GM12878 (cell line): ENCODE measurements around the gene C20orf202.

Experiments used
- JUND ChIP-seq: IDR thresholded peaks from 2 replicates; pipeline ENCODE4 v1.6.1; 2012; ENCODE audit warnings: low read depth, mild to moderate bottlenecking, low read length, improper control_type of control experiment, moderate library complexity
- MYC ChIP-seq: IDR thresholded peaks from 2 replicates; pipeline ENCODE4 v1.6.1; 2011; ENCODE audit warnings: mild to moderate bottlenecking, low read length, moderate library complexity, inconsistent platforms; ENCODE audit not compliant: insufficient read depth, insufficient replicate concordance, insufficient read length, severe bottlenecking
- NFYB ChIP-seq: IDR thresholded peaks from 2 replicates; pipeline ENCODE4 v1.6.1; 2011; ENCODE audit warnings: low read depth, mild to moderate bottlenecking, low read length, improper control_type of control experiment, moderate library complexity; ENCODE audit not compliant: insufficient read depth
- NRF1 ChIP-seq: conservative IDR thresholded peaks from 2 replicates; pipeline ENCODE4 v1.6.1; 2011; ENCODE audit warnings: mild to moderate bottlenecking, low read depth, low read length, improper control_type of control experiment
- POLR2A ChIP-seq: IDR thresholded peaks from 2 replicates; pipeline ENCODE4 v1.6.1; 2011; ENCODE audit warnings: low read depth, mild to moderate bottlenecking, low read length
- POLR2AphosphoS2 ChIP-seq: IDR thresholded peaks from 2 replicates; pipeline ENCODE4 v1.6.1; 2011; ENCODE audit warnings: low read depth, mild to moderate bottlenecking, low read length, improper control_type of control experiment, moderate library complexity
- POLR2AphosphoS5 ChIP-seq: IDR thresholded peaks from 2 replicates; pipeline ENCODE4 v1.6.1; 2011; ENCODE audit warnings: mild to moderate bottlenecking, low read length, inconsistent platforms
- RCOR1 ChIP-seq: conservative IDR thresholded peaks from 2 replicates; pipeline ENCODE4 v1.6.1; 2012; ENCODE audit warnings: low read depth, low read length, improper control_type of control experiment
- YBX1 ChIP-seq: fragments of 450-650 bp; IDR thresholded peaks from 2 replicates; pipeline ENCODE4 v1.6.1; 2016; ENCODE audit warnings: antibody characterized with exemption
- ZNF384 ChIP-seq: IDR thresholded peaks from 2 replicates; pipeline ENCODE4 v1.6.1; 2012; ENCODE audit warnings: low read depth, mild to moderate bottlenecking, low read length, improper control_type of control experiment, borderline replicate concordance
- TF ChIP-seq, protein P1 (sequence below), 3 experiments: IDR thresholded peaks in 2 of 3; conservative IDR thresholded peaks in 1 of 3; 2 replicates each; pipeline ENCODE4 v1.5.1; 2011; ENCODE audit warnings: low read depth in 3 of 3, low read length in 3 of 3, mild to moderate bottlenecking in 3 of 3, control low read depth in 2 of 3, moderate library complexity in 2 of 3, inconsistent platforms in 1 of 3, mixed read lengths in 1 of 3; ENCODE audit not compliant: control insufficient read depth in 2 of 3, insufficient read depth in 1 of 3; ENCODE audit errors: extremely low read depth in 1 of 3

DNA sequence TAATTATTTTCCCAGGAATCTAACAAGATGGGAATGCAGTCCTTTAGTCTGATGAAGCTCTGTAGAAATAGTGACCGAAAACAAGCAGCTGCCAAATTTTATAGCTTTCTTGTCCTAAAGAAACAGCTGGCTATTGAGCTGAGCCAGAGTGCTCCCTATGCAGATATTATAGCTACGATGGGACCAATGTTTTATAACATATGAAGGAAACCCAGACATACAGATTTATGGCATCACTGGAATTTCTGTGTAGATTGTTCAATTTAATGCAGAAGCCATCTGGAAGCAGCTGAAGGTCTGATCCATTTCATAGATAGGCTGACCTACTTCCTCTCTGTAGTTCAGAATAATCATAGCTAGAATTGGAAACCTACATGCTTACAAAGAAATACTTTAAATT lies 51.0 kb downstream of the C20orf202 start:
- TF ChIP-seq RCOR1 (no peak), NFYB (no peak), POLR2A (no peak), MYC (no peak), YBX1 (no peak), ZNF384 (no peak), POLR2AphosphoS5 (no peak), NRF1 (no peak), JUND (no peak), POLR2AphosphoS2 (no peak)
- TF ChIP-seq, protein P1, sequence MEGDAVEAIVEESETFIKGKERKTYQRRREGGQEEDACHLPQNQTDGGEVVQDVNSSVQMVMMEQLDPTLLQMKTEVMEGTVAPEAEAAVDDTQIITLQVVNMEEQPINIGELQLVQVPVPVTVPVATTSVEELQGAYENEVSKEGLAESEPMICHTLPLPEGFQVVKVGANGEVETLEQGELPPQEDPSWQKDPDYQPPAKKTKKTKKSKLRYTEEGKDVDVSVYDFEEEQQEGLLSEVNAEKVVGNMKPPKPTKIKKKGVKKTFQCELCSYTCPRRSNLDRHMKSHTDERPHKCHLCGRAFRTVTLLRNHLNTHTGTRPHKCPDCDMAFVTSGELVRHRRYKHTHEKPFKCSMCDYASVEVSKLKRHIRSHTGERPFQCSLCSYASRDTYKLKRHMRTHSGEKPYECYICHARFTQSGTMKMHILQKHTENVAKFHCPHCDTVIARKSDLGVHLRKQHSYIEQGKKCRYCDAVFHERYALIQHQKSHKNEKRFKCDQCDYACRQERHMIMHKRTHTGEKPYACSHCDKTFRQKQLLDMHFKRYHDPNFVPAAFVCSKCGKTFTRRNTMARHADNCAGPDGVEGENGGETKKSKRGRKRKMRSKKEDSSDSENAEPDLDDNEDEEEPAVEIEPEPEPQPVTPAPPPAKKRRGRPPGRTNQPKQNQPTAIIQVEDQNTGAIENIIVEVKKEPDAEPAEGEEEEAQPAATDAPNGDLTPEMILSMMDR (IDR thresholded peaks at IDR 0.05 in 2 of 3, conservative IDR thresholded peaks at IDR 0.05 in 1 of 3; ENCODE audit: control insufficient read depth in 2 of 3, extremely low read depth in 1 of 3, insufficient read depth in 1 of 3, low read depth in 3 of 3, low read length in 3 of 3): no peak
